GM12891 (cell line): ENCODE data around the gene DPEP1.

ENCODE experiments used
- PAX5 ChIP-seq: IDR thresholded peaks from 2 replicates; pipeline ENCODE4 v1.6.1; 2011; ENCODE audit warnings: low read length, moderate library complexity, mild to moderate bottlenecking; ENCODE audit not compliant: insufficient read depth, severe bottlenecking
- POLR2A ChIP-seq: IDR thresholded peaks from 2 replicates; pipeline ENCODE4 v1.6.1; 2011; ENCODE audit warnings: low read depth, low read length, control low read depth
- POLR2AphosphoS5 ChIP-seq: IDR thresholded peaks from 2 replicates; pipeline ENCODE4 v1.6.1; 2011; ENCODE audit warnings: low read depth, low read length, control low read depth
- POU2F2 ChIP-seq: IDR thresholded peaks from 2 replicates; pipeline ENCODE4 v1.6.1; 2011; ENCODE audit warnings: low read depth, mild to moderate bottlenecking, control low read depth, low read length, moderate library complexity
- SPI1 ChIP-seq: IDR thresholded peaks from 2 replicates; pipeline ENCODE4 v1.6.1; 2011; ENCODE audit warnings: low read depth, low read length, control low read depth
- TAF1 ChIP-seq: IDR thresholded peaks from 2 replicates; pipeline ENCODE4 v1.6.1; 2011; ENCODE audit warnings: low read depth, low read length, control low read depth

- TF ChIP-seq POLR2A, result no peak
- no peak for TF ChIP-seq POLR2AphosphoS5
- no peak for TF ChIP-seq POU2F2
- TF ChIP-seq TAF1, result no peak
- no peak for TF ChIP-seq SPI1
- TF ChIP-seq PAX5, result no peak
These were observed 72.5 kb downstream of the DPEP1 start for GRCh38 chr16:89685916-89686315.
